Vagina (tissue), 2 donors: ENCODE data around the gene EMID1. TPM values are rescaled to one million over a fixed set of nuclear protein-coding genes. Genes with fewer than 3 reads are reported as not detected.
A peak's percentile ranks its signal among the peaks of the same experiment; 100 is the strongest.

Experiments
- DNase-seq, 2 donors: peaks; one replicate each; pipeline ENCODE4 v3.0.0-alpha.2; 2017; ENCODE audit errors: extremely low spot score in 2 of 2
- H3K27ac ChIP-seq: fragments of 200-600 bp; sonication (generic); one replicate; pipeline ENCODE4 v1.5.1; 2019
- H3K27me3 ChIP-seq: fragments of 200-600 bp; sonication (generic); one replicate; pipeline ENCODE4 v1.5.1; 2019
- H3K36me3 ChIP-seq, 2 donors: fragments of 200-600 bp; sonication (generic); one replicate each; pipeline ENCODE4 v1.5.1; 2017 to 2019
- H3K4me1 ChIP-seq: fragments of 200-600 bp; sonication (generic); one replicate; pipeline ENCODE4 v1.5.1; 2019
- H3K4me3 ChIP-seq, 2 donors: fragments of 200-600 bp; sonication (generic); 1 replicate in 1 of 2; 2 replicates in 1 of 2; pipeline ENCODE4 v1.5.1; 2016 to 2019
- H3K9me3 ChIP-seq: fragments of 200-600 bp; sonication (generic); one replicate; pipeline ENCODE4 v1.5.1; 2019
- POLR2A ChIP-seq, 2 donors: fragments of 450-650 bp; IDR thresholded peaks; one replicate each; pipeline ENCODE4 v1.6.1; 2017; ENCODE audit warnings: antibody characterized with exemption in 2 of 2, mild to moderate bottlenecking in 2 of 2, moderate library complexity in 2 of 2
- POLR2AphosphoS5 ChIP-seq, 2 donors: sonication (generic); formaldehyde crosslinking; IDR thresholded peaks; one replicate each; pipeline ENCODE4 v1.9.0; 2017; ENCODE audit warnings: antibody characterized with exemption in 2 of 2, mild to moderate bottlenecking in 2 of 2, low read depth in 1 of 2; ENCODE audit not compliant: insufficient read depth in 1 of 2
- intact Hi-C: fragments of 100-400 bp; cut with DNase I; formaldehyde crosslinking; loops from one replicate; pipeline ENCODE4 v1.15.1; 2023
- total RNA-seq: library from RNA; depleted of rRNA; stranded (reverse); fragments of >200 nt; gene quantifications from one replicate; pipeline ENCODE4 v1.2.3, GENCODE V29; 2016
- TF ChIP-seq, protein P1 (sequence below), 3 experiments: fragments of 450-650 bp in 2 of 3; fragments of 200-600 bp in 1 of 3; sonication (generic) in 1 of 3; IDR thresholded peaks; one replicate each; pipeline ENCODE4 v1.5.1; 2017 to 2019; ENCODE audit warnings: antibody characterized with exemption in 3 of 3, mild to moderate bottlenecking in 2 of 3, moderate library complexity in 2 of 3

EMID1 gene
- 2.5 TPM for total RNA-seq

GRCh38 chr22:29205594-29206371, at the start of gene EMID1:
TSS of gene EMID1 (plus strand) at chr22:29205896. CDS start at chr22:29206039, 143 bp downstream.
- TF ChIP-seq, protein P1, sequence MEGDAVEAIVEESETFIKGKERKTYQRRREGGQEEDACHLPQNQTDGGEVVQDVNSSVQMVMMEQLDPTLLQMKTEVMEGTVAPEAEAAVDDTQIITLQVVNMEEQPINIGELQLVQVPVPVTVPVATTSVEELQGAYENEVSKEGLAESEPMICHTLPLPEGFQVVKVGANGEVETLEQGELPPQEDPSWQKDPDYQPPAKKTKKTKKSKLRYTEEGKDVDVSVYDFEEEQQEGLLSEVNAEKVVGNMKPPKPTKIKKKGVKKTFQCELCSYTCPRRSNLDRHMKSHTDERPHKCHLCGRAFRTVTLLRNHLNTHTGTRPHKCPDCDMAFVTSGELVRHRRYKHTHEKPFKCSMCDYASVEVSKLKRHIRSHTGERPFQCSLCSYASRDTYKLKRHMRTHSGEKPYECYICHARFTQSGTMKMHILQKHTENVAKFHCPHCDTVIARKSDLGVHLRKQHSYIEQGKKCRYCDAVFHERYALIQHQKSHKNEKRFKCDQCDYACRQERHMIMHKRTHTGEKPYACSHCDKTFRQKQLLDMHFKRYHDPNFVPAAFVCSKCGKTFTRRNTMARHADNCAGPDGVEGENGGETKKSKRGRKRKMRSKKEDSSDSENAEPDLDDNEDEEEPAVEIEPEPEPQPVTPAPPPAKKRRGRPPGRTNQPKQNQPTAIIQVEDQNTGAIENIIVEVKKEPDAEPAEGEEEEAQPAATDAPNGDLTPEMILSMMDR (IDR thresholded peaks at IDR 0.05), result no peak
- TF ChIP-seq POLR2A (IDR thresholded peaks at IDR 0.05) (no peak), POLR2AphosphoS5 (IDR thresholded peaks at IDR 0.05; ENCODE audit: insufficient read depth in 1 of 2, low read depth in 1 of 2) (no peak)
- peaks cover 14% of the 10 kb centered on the region for H3K4me1 ChIP-seq
- H3K9me3 ChIP-seq, result no peaks in the 10 kb centered on the region
- peak within 1 kb of the TSS; percentile 45 for H3K27ac ChIP-seq
- H3K4me3 ChIP-seq, result peak within 1 kb of the TSS; percentile 53 to 64
- H3K27me3 ChIP-seq, result no peaks in the 10 kb centered on the region
- intact Hi-C loops, result loop anchor here (2.0 kb wide), 1 partner anchor 41 kb away; no protein-coding TSS in a partner anchor
- DNase-seq, result no peak
- no peaks in the 10 kb centered on the region for H3K36me3 ChIP-seq

GRCh38 chr22:29155966-29156365, 49.7 kb upstream of the EMID1 start:
- H3K36me3 ChIP-seq, result no peaks in the 10 kb centered on the region
- H3K27ac ChIP-seq, result no peak overlapping the region
- H3K9me3 ChIP-seq, result no peaks in the 10 kb centered on the region
- no peak for TF ChIP-seq POLR2AphosphoS5 (IDR thresholded peaks at IDR 0.05; ENCODE audit: insufficient read depth in 1 of 2, low read depth in 1 of 2)
- TF ChIP-seq POLR2A (IDR thresholded peaks at IDR 0.05), result no peak
- TF ChIP-seq, protein P1 (IDR thresholded peaks at IDR 0.05), result no peak
- peak in 1 of 2 donors; percentile 56 for DNase-seq
- H3K4me1 ChIP-seq, result peaks cover 12% of the 10 kb centered on the region
- no peak overlapping the region for H3K4me3 ChIP-seq
- H3K27me3 ChIP-seq, result no peaks in the 10 kb centered on the region
- intact Hi-C loops, result no loop called here

- H3K27ac ChIP-seq, result no peak overlapping the region
- no peaks in the 10 kb centered on the region for H3K9me3 ChIP-seq
- H3K4me3 ChIP-seq, result no peak overlapping the region
- no peaks in the 10 kb centered on the region for H3K36me3 ChIP-seq
- peaks cover 12% of the 10 kb centered on the region for H3K4me1 ChIP-seq
- TF ChIP-seq, protein P1 (IDR thresholded peaks at IDR 0.05), result no peak
- TF ChIP-seq POLR2A (IDR thresholded peaks at IDR 0.05) (no peak), POLR2AphosphoS5 (IDR thresholded peaks at IDR 0.05; ENCODE audit: insufficient read depth in 1 of 2, low read depth in 1 of 2) (no peak)
- DNase-seq, result peak in 1 of 2 donors; percentile 22
- no peaks in the 10 kb centered on the region for H3K27me3 ChIP-seq
- intact Hi-C loops, result no loop called here
Measured at GRCh38 chr22:29156507-29156906, 49.2 kb upstream of the EMID1 start.

GRCh38 chr22:29157759-29158535, 47.7 kb upstream of the EMID1 start:
- no peak overlapping the region for H3K4me3 ChIP-seq
- H3K27ac ChIP-seq, result no peak overlapping the region
- H3K9me3 ChIP-seq, result no peaks in the 10 kb centered on the region
- H3K27me3 ChIP-seq, result no peaks in the 10 kb centered on the region
- intact Hi-C loops, result no loop called here
- no peaks in the 10 kb centered on the region for H3K36me3 ChIP-seq
- TF ChIP-seq, protein P1 (IDR thresholded peaks at IDR 0.05), result no peak
- TF ChIP-seq POLR2A (IDR thresholded peaks at IDR 0.05) (no peak), POLR2AphosphoS5 (IDR thresholded peaks at IDR 0.05; ENCODE audit: insufficient read depth in 1 of 2, low read depth in 1 of 2) (no peak)
- H3K4me1 ChIP-seq, result peaks cover 9% of the 10 kb centered on the region
- DNase-seq, result no peak
